ENCODE measurements around the gene RHOBTB3.
A peak's percentile ranks its signal among the peaks of the same experiment; 100 is the strongest.

Gene RHOBTB3

GRCh38 chr5:95763941-95764340, 32.8 kb downstream of the RHOBTB3 start:
- DNase-seq (ENCODE audit: low read depth, low spot score): no peak

- no peak for DNase-seq (ENCODE audit: low read depth, low spot score)
These were observed 37.6 kb downstream of the RHOBTB3 start for GRCh38 chr5:95768731-95769130.

- DNase-seq (ENCODE audit: low read depth, low spot score): no peak
These were observed 39.9 kb downstream of the RHOBTB3 start for GRCh38 chr5:95770830-95771708.

- DNase-seq (ENCODE audit: low read depth, low spot score): no peak
These were observed 40.8 kb downstream of the RHOBTB3 start for GRCh38 chr5:95771892-95772291.

- no peak for DNase-seq (ENCODE audit: low read depth, low spot score)
These were observed 42.4 kb downstream of the RHOBTB3 start for GRCh38 chr5:95773335-95774059.

- no peak for DNase-seq (ENCODE audit: low read depth, low spot score)
These were observed 46.3 kb downstream of the RHOBTB3 start for GRCh38 chr5:95777441-95777840.

- DNase-seq (ENCODE audit: low read depth, low spot score): no peak
These were observed 47.7 kb downstream of the RHOBTB3 start for GRCh38 chr5:95778713-95779436.

- DNase-seq (ENCODE audit: low read depth, low spot score): no peak
These were observed 48.5 kb downstream of the RHOBTB3 start for GRCh38 chr5:95779611-95780010.

- no peak for DNase-seq (ENCODE audit: low read depth, low spot score)
These were observed 49.5 kb downstream of the RHOBTB3 start for GRCh38 chr5:95780597-95780996.

- peak; percentile 58 for DNase-seq (ENCODE audit: low read depth, low spot score)
These were observed 50.0 kb downstream of the RHOBTB3 start for GRCh38 chr5:95781101-95781583.

GRCh38 chr5:95782181-95782580, 51.0 kb downstream of the RHOBTB3 start:
- DNase-seq (ENCODE audit: low read depth, low spot score): no peak

- no peak for DNase-seq (ENCODE audit: low read depth, low spot score)
These were observed 52.5 kb downstream of the RHOBTB3 start for GRCh38 chr5:95783661-95784060.

GRCh38 chr5:95784514-95785302, 53.6 kb downstream of the RHOBTB3 start:
- DNase-seq (ENCODE audit: low read depth, low spot score): no peak

GRCh38 chr5:95786821-95787418, 55.8 kb downstream of the RHOBTB3 start:
- DNase-seq (ENCODE audit: low read depth, low spot score): no peak

GRCh38 chr5:95788493-95788892, 57.4 kb downstream of the RHOBTB3 start:
- DNase-seq (ENCODE audit: low read depth, low spot score): no peak

GRCh38 chr5:95791751-95792150, 60.6 kb downstream of the RHOBTB3 start:
- DNase-seq (ENCODE audit: low read depth, low spot score): no peak

- DNase-seq (ENCODE audit: low read depth, low spot score): no peak
These were observed 63.0 kb downstream of the RHOBTB3 start for GRCh38 chr5:95794070-95794516.

GRCh38 chr5:95797301-95797700, 66.2 kb downstream of the RHOBTB3 start:
- DNase-seq (ENCODE audit: low read depth, low spot score): no peak

GRCh38 chr5:95798048-95798447, 66.9 kb downstream of the RHOBTB3 start:
- DNase-seq (ENCODE audit: low read depth, low spot score): no peak

- DNase-seq (ENCODE audit: low read depth, low spot score): no peak
These were observed 67.4 kb downstream of the RHOBTB3 start for GRCh38 chr5:95798545-95798944.
